ENCODE results near the gene PTEN.
A peak's percentile ranks its signal among the peaks of the same experiment; 100 is the strongest.

The PTEN gene

DNA sequence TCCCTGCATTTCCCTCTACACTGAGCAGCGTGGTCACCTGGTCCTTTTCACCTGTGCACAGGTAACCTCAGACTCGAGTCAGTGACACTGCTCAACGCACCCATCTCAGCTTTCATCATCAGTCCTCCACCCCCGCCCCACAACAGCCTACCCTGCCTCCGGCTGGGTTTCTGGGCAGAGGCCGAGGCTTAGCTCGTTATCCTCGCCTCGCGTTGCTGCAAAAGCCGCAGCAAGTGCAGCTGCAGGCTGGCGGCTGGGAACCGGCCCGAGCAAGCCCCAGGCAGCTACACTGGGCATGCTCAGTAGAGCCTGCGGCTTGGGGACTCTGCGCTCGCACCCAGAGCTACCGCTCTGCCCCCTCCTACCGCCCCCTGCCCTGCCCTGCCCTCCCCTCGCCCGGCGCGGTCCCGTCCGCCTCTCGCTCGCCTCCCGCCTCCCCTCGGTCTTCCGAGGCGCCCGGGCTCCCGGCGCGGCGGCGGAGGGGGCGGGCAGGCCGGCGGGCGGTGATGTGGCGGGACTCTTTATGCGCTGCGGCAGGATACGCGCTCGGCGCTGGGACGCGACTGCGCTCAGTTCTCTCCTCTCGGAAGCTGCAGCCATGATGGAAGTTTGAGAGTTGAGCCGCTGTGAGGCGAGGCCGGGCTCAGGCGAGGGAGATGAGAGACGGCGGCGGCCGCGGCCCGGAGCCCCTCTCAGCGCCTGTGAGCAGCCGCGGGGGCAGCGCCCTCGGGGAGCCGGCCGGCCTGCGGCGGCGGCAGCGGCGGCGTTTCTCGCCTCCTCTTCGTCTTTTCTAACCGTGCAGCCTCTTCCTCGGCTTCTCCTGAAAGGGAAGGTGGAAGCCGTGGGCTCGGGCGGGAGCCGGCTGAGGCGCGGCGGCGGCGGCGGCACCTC is at the start of gene PTEN, which contains the start of gene KLLN:
PTEN (plus strand) TSS at position 573 of the 891 bp plus-strand sequence. CDS start 845 bp downstream, outside the sequence.
KLLN (minus strand) TSS at position 481 of the 891 bp plus-strand sequence. CDS start 1,046 bp downstream, outside the sequence.
- DNase-seq = peak; percentile 88
- H3K27ac Mint-ChIP-seq = peak within 1 kb of the TSS; percentile 99
- no peaks in the 10 kb centered on the region for H3K36me3 Mint-ChIP-seq (ENCODE audit: low read depth)
- H3K4me1 Mint-ChIP-seq = peaks cover 46% of the 10 kb centered on the region
- peak within 1 kb of the TSS; percentile 99 for H3K4me3 Mint-ChIP-seq
- no peaks in the 10 kb centered on the region for H3K9me3 Mint-ChIP-seq
- TF ChIP-seq, protein P1, sequence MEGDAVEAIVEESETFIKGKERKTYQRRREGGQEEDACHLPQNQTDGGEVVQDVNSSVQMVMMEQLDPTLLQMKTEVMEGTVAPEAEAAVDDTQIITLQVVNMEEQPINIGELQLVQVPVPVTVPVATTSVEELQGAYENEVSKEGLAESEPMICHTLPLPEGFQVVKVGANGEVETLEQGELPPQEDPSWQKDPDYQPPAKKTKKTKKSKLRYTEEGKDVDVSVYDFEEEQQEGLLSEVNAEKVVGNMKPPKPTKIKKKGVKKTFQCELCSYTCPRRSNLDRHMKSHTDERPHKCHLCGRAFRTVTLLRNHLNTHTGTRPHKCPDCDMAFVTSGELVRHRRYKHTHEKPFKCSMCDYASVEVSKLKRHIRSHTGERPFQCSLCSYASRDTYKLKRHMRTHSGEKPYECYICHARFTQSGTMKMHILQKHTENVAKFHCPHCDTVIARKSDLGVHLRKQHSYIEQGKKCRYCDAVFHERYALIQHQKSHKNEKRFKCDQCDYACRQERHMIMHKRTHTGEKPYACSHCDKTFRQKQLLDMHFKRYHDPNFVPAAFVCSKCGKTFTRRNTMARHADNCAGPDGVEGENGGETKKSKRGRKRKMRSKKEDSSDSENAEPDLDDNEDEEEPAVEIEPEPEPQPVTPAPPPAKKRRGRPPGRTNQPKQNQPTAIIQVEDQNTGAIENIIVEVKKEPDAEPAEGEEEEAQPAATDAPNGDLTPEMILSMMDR (IDR thresholded peaks at IDR 0.05) = no peak
- H3K27me3 Mint-ChIP-seq (ENCODE audit: low read depth, poor library complexity) = peaks cover 3% of the 10 kb centered on the region

DNA sequence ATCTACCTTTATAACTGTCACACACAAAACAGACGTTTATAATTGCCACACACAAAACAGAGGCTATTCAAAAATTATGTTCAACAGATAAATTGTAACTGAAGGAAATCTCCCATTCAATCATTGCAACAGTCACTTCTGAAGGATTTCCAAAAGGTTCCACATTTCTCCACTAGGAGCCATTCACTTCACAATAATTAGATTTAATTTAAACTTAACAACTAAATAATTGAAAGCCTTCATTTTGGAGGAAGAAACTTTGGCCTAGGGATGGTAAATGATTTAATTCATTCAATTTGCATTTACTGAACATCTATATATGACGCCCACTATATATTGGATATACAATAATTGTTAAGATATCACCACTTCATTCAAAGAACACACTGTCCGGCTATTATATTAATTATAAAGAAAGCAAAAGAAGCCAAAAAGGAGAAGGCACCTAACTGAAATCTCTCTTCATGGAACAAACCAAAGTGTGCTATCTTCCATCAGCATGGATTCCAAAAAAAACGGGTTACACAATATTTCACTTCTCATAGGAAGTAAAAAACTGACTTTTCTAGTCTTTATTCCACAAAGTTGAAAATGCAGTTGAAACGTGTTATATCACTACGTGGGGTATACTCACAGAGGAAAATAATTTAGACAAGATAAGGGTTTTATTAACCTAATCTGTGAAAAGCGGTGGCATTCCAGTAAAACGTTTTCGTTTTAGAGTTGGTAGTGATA is 47.1 kb upstream of the PTEN start:
- H3K4me1 Mint-ChIP-seq = peaks cover 30% of the 10 kb centered on the region
- TF ChIP-seq, protein P1 (IDR thresholded peaks at IDR 0.05) = no peak
- no peak for DNase-seq
- H3K27me3 Mint-ChIP-seq (ENCODE audit: low read depth, poor library complexity) = peaks cover 15% of the 10 kb centered on the region
- H3K4me3 Mint-ChIP-seq = peak overlapping the region; percentile 96
- peaks cover 2% of the 10 kb centered on the region for H3K9me3 Mint-ChIP-seq
- peaks cover 42% of the 10 kb centered on the region for H3K36me3 Mint-ChIP-seq (ENCODE audit: low read depth)
- H3K27ac Mint-ChIP-seq = no peak overlapping the region

DNA sequence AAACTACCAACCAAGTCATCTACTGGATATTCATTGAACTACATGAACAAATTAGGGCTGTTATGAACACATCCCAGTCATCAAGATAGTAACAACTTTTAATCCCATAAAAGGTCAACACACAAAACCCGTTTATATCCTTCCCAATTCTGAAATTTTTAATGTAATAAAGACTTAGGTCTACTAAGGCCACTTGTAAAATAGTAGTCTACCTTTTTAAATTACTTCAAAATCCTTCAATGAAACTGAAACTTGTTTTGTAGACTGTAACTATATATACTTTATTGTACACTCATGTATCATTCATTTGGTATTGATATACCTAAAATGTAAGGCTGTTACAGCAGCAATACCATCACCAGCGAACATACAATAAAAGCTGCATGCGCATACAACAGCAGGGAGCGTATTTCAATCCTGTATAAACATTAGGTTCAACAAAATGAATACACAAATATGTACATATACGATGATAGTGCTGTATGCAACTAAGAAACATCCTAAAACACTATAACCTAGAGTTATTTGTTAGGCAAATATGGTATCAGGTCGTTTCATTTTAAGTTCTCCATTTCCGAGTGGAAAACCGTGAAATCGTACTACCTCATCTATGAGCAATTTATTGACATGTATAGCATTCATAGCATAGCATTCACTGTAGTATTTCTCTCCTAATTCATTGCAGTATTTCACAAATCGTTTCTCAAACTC is 46.4 kb upstream of the PTEN start:
- peak overlapping the region; percentile 96 for H3K4me3 Mint-ChIP-seq
- peaks cover 30% of the 10 kb centered on the region for H3K4me1 Mint-ChIP-seq
- no peaks in the 10 kb centered on the region for H3K9me3 Mint-ChIP-seq
- H3K27ac Mint-ChIP-seq = peak overlapping the region; percentile 98
- H3K27me3 Mint-ChIP-seq (ENCODE audit: low read depth, poor library complexity) = peaks cover 15% of the 10 kb centered on the region
- no peak for DNase-seq
- TF ChIP-seq, protein P1 (IDR thresholded peaks at IDR 0.05) = no peak
- peaks cover 35% of the 10 kb centered on the region for H3K36me3 Mint-ChIP-seq (ENCODE audit: low read depth)

DNA sequence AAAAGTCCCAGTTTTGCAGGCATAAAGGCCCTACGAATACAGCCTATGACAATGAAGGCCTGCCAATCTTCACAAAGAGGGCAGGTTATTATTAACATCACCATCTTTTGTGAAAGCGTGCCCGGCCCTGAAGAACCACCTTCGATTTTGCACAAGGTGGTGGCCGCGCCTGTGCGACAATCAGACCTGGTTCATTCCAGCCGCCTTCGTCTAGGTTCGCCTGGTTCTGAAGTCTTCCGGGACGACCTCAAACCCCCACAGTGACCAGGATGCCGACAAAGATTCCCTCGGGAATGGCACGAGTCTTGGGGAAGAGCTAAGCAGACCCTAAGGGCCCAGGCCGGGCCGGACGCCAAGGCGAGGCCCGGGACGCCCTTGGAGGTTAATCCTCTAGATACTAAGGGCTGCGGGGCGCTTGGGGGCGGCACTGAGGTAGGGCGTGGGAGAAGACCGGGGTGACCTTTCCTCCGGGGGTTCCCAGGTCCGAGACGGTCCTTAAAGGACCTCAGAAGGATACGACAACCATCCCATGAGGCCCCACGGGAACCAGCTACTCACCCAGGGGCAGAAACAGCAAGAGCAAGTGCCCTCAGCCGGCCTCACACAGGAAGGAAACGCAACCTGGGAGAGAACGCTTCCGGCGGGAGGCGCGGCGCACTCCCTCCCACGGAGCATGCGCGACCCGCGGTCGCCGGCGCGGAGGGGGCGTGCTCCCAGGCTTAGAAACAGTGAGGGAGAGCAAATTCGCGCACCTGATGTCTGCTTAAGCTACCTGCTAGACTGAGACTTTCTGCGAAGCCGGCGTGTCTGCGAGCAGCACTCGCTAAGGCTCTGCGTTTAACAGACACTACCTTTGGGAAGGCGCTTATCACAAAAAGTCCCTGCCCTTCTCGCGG is 45.6 kb upstream of the PTEN start, which contains the start of gene ATAD1:
ATAD1 (minus strand) TSS at position 618 of the 896 bp plus-strand sequence. CDS start 3,627 bp downstream, outside the sequence.
- Mint-ChIP-seq H3K27me3 (ENCODE audit: low read depth, poor library complexity) (peaks cover 21% of the 10 kb centered on the region), H3K27ac (peak within 1 kb of the TSS; percentile 98), H3K36me3 (ENCODE audit: low read depth) (peaks cover 27% of the 10 kb centered on the region), H3K4me1 (peaks cover 30% of the 10 kb centered on the region), H3K9me3 (no peaks in the 10 kb centered on the region), H3K4me3 (peak within 1 kb of the TSS; percentile 96)
- TF ChIP-seq, protein P1 (IDR thresholded peaks at IDR 0.05) = peak; percentile 15
- peak; percentile 84 for DNase-seq

Measured in nephron progenitor cell (in vitro differentiated cells).